Measurements from ENCODE around the gene DIMT1. TPM values are rescaled to one million over a fixed set of nuclear protein-coding genes. Genes with fewer than 3 reads are reported as not detected.

Gene DIMT1
- polyA plus RNA-seq, 2 of the 4 experiments (the other 2 are of a cell fraction) = 36.9 to 49.6 TPM

DNA sequence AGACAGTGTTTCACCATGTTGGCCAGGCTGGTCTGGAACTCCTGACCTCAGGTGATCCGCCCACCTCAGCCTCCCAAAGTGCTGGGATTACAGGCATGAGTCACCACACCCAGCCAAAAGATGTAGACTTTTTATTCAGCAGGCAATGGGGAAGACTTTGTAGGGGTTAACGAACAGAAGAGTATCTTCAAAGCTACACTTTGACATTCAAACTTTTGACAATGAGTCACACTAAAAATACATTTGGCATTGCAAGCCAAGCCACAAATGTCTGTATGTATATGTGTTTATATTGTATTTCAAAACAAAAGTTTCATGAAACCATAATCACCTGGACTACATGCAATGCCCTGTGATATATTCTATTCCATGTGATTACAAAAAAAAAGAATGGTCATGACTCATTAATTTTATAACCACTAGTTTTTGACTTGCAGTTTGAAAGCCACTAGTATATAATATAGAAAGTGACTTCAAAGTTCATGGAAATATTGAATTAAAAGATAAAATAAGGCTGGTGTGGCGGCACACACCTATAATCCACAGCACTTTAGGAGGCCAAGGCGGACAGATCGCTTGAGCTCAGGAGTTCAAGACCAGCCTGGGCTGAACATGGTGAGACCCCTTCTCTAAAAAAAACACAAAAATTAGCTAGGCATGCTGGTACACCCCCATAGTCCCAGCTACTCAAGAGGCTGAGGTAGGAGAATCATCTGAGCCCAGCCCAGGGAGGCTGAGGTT is 8.3 kb downstream of the DIMT1 start:
- 96% methylated on average over 5 of the region's 5 CpGs for WGBS (ENCODE audit: missing lambda C conversion rate)
- FAIRE-seq (no peak), DNase-seq (ENCODE audit: low read depth in 1 of 2, low spot score in 1 of 2) (no peak), ATAC-seq (0 out of 6 replicates have a peak, but pooled peaks of 1 of the 2 experiments have one; percentile 16)
- no peak overlapping the region for H3K27ac ChIP-seq
- H3K9me3 ChIP-seq = no peaks in the 10 kb centered on the region
- no peak for TF ChIP-seq FOSL2 (IDR thresholded peaks at IDR 0.05)
- peak; percentile 55 for TF ChIP-seq FOSL2 (CRISPR knock-in tag; IDR thresholded peaks at IDR 0.05)
- no peak for TF ChIP-seq ZC3H11A (IDR thresholded peaks at IDR 0.05)
- H3K4me1 ChIP-seq = no peaks in the 10 kb centered on the region
- no peak overlapping the region for H3K4me3 ChIP-seq
- H3K4me2 ChIP-seq = no peak overlapping the region
- CTCF ChIA-PET = interaction anchor here (0.7 kb wide), 1 partner anchor 9 kb away, joined by 3 read pairs; no protein-coding TSS in a partner anchor
- POLR2A ChIA-PET = interaction anchor here (2.9 kb wide), 1 partner anchor 9 kb away, joined by 9 read pairs; the partner anchor contains the start of gene DIMT1

DNA sequence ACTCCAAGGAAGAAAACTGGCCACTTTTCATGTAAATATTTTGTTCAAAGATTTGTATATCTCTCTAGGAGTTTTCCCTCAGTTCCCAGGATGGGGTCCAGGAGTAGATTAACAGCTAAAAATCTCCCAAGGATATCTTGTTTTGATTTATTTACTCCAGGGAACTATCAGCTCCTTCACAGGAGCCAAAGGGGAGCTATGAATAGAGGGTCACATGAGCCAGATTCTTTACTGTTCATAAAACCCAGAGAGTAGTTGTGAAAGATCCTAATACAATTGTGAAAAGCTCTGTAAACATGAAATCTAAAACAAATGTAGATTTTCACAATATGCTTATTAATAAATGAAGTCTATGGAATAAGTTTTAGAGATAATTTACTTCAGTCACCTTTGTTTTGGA is 16.9 kb downstream of the DIMT1 start:
- no peaks in the 10 kb centered on the region for H3K9me3 ChIP-seq
- H3K4me2 ChIP-seq = no peak overlapping the region
- TF ChIP-seq TP53 (CRISPR knock-in tag; IDR thresholded peaks at IDR 0.05) (no peak), RAD21 (conservative IDR thresholded peaks at IDR 0.05 in 1 of 2, IDR thresholded peaks at IDR 0.05 in 1 of 2) (no peak)
- no peaks in the 10 kb centered on the region for H3K4me1 ChIP-seq
- ATAC-seq (no peak), FAIRE-seq (no peak), DNase-seq (ENCODE audit: low read depth in 1 of 2, low spot score in 1 of 2) (no peak)
- H3K4me3 ChIP-seq = no peak overlapping the region
- CTCF ChIA-PET = interaction anchor here (0.8 kb wide), 1 partner anchor 39 kb away, joined by 3 read pairs; no protein-coding TSS in a partner anchor
- POLR2A ChIA-PET = interaction anchor here (1.8 kb wide), 1 partner anchor 17 kb away, joined by 10 read pairs; the partner anchor contains the start of gene DIMT1
- H3K27ac ChIP-seq = no peak overlapping the region

DNA sequence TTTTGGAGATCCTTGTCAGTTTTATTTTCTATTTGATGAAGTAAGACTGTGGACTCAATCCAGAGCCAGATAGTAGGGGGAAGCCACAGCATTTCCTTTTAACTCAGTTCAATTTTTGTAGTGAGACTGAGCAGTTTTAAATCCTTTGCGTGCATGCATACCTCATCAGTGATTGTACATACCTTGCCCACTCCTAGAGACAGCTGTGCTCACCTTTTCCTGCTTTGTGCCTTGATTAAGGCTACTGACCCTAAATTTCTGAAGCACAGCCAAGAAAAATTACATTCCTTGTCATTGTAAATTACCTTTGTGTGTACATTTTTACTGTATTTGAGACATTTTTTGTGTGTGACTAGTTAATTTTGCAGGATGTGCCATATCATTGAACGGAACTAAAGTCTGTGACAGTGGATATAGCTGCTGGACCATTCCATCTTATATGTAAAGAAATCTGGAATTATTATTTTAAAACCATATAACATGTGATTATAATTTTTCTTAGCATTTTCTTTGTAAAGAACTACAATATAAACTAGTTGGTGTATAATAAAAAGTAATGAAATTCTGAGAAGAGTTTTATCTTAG is 17.8 kb downstream of the DIMT1 start:
- Histone ChIP-seq H3K27ac (no peak overlapping the region), H3K4me2 (no peak overlapping the region), H3K4me1 (no peaks in the 10 kb centered on the region), H3K4me3 (no peak overlapping the region), H3K9me3 (no peaks in the 10 kb centered on the region)
- ATAC-seq (no peak), DNase-seq (ENCODE audit: low read depth in 1 of 2, low spot score in 1 of 2) (no peak), FAIRE-seq (no peak)
- no peak for TF ChIP-seq HOXA7 (CRISPR knock-in tag; IDR thresholded peaks at IDR 0.05)
- TF ChIP-seq HDAC2 (IDR thresholded peaks at IDR 0.05) = no peak
- no peak for TF ChIP-seq SMC3 (IDR thresholded peaks at IDR 0.05)
- TF ChIP-seq POLR2A (IDR thresholded peaks at IDR 0.05; ENCODE audit: low read length) = no peak
- no peak for TF ChIP-seq POLR2AphosphoS2 (conservative IDR thresholded peaks at IDR 0.05; ENCODE audit: low read length)
- TF ChIP-seq, protein P1, sequence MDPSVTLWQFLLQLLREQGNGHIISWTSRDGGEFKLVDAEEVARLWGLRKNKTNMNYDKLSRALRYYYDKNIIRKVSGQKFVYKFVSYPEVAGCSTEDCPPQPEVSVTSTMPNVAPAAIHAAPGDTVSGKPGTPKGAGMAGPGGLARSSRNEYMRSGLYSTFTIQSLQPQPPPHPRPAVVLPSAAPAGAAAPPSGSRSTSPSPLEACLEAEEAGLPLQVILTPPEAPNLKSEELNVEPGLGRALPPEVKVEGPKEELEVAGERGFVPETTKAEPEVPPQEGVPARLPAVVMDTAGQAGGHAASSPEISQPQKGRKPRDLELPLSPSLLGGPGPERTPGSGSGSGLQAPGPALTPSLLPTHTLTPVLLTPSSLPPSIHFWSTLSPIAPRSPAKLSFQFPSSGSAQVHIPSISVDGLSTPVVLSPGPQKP (IDR thresholded peaks at IDR 0.05; ENCODE audit: low read depth, low read length) = no peak
- TF ChIP-seq CBX2 (IDR thresholded peaks at IDR 0.05; ENCODE audit: borderline replicate concordance, low read depth) = no peak
- TF ChIP-seq TP53 (CRISPR knock-in tag; IDR thresholded peaks at IDR 0.05) = no peak
- TF ChIP-seq ZNF302 (CRISPR knock-in tag; IDR thresholded peaks at IDR 0.05) = no peak
- TF ChIP-seq HEYL (CRISPR knock-in tag; IDR thresholded peaks at IDR 0.05) = no peak
- no peak for TF ChIP-seq CBX8 (IDR thresholded peaks at IDR 0.05)
- no peak for TF ChIP-seq RAD21 (conservative IDR thresholded peaks at IDR 0.05 in 1 of 2, IDR thresholded peaks at IDR 0.05 in 1 of 2)
- no peak for TF ChIP-seq RFX5 (IDR thresholded peaks at IDR 0.05)
- no peak for TF ChIP-seq KDM5A (IDR thresholded peaks at IDR 0.05)
- ChIA-PET POLR2A (no interaction called here), CTCF (interaction anchor here (1.0 kb wide), 1 partner anchor 74 kb away, joined by 3 read pairs; no protein-coding TSS in a partner anchor)
- 87% methylated on average over 2 of the region's 2 CpGs for WGBS (ENCODE audit: missing lambda C conversion rate)

DNA sequence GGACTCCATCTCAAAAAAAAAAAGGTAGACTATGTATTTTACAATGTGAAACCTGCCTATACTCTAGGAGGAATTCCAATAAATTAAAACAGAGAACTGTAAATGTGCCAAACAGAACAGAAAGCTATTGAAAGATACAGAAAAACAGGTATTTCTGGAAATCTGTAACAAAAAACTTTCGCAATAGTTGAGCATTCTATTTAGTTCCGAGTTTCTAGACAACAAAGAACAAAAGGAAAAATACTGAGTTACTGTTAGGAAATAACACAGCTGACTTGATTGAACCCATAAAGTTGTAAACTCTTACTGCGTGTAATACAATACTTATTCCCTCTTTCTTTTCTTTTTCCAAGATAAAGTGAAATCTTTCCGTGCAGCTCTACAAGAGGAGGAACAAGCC is 18.6 kb downstream of the DIMT1 start:
- no peak for TF ChIP-seq POLR2AphosphoS2 (conservative IDR thresholded peaks at IDR 0.05; ENCODE audit: low read length)
- TF ChIP-seq CEBPB (IDR thresholded peaks at IDR 0.05) = peak in 1 of 2 experiments; percentile 11; a peak in 1 of 4 replicates
- TF ChIP-seq TFCP2L1 (CRISPR knock-in tag; IDR thresholded peaks at IDR 0.05) = no peak
- Histone ChIP-seq H3K4me1 (no peaks in the 10 kb centered on the region), H3K9me3 (no peaks in the 10 kb centered on the region), H3K27ac (no peak overlapping the region), H3K4me2 (no peak overlapping the region), H3K4me3 (no peak overlapping the region)
- POLR2A ChIA-PET = no interaction called here
- DNase-seq (ENCODE audit: low read depth in 1 of 2, low spot score in 1 of 2) (no peak), ATAC-seq (no peak), FAIRE-seq (peak; percentile 13)
- CTCF ChIA-PET = interaction anchor here (0.8 to 1.0 kb wide), 2 partner anchors 75 to 160 kb away, joined by 3 read pairs; no protein-coding TSS in a partner anchor
- WGBS (ENCODE audit: missing lambda C conversion rate) = 92% methylated on average over 4 of the region's 4 CpGs
